Activated effector memory CD4-positive, alpha-beta T cell treated with anti-CD3 and anti-CD28 coated beads, Interleukin-2, amount 50 U/mL, for 16 hours (primary cell): ENCODE results near the gene TASOR2.

Experiments used
- DNase-seq: peaks from one replicate; pipeline ENCODE4 v3.0.0-alpha.2; 2020

Gene TASOR2

GRCh38 chr10:5688587-5688986 is 3.9 kb downstream of the TASOR2 start:
- DNase-seq = no peak

- DNase-seq = no peak
Measured at GRCh38 chr10:5691786-5692185, 7.1 kb downstream of the TASOR2 start.

GRCh38 chr10:5692461-5693358 is 8.1 kb downstream of the TASOR2 start:
- peak; percentile 85 for DNase-seq

GRCh38 chr10:5694573-5694972 is 9.9 kb downstream of the TASOR2 start:
- no peak for DNase-seq

- no peak for DNase-seq
Measured at GRCh38 chr10:5697342-5697741, 12.7 kb downstream of the TASOR2 start.

GRCh38 chr10:5698062-5698461 is 13.4 kb downstream of the TASOR2 start:
- DNase-seq = no peak

GRCh38 chr10:5708356-5708755 is 23.7 kb downstream of the TASOR2 start:
- no peak for DNase-seq

GRCh38 chr10:5709865-5710264 is 25.2 kb downstream of the TASOR2 start:
- DNase-seq = no peak

GRCh38 chr10:5710859-5711258 is 26.2 kb downstream of the TASOR2 start:
- no peak for DNase-seq

GRCh38 chr10:5711642-5712041 is 27.0 kb downstream of the TASOR2 start:
- no peak for DNase-seq

GRCh38 chr10:5719546-5719945 is 34.9 kb downstream of the TASOR2 start:
- DNase-seq = no peak

- no peak for DNase-seq
Measured at GRCh38 chr10:5720182-5720581, 35.5 kb downstream of the TASOR2 start.

- DNase-seq = no peak
Measured at GRCh38 chr10:5723692-5724091, 39.1 kb downstream of the TASOR2 start.

GRCh38 chr10:5730766-5731165 is 46.1 kb downstream of the TASOR2 start:
- DNase-seq = no peak

GRCh38 chr10:5731559-5731958 is 46.9 kb downstream of the TASOR2 start:
- no peak for DNase-seq

GRCh38 chr10:5732141-5732540 is 47.5 kb downstream of the TASOR2 start:
- DNase-seq = no peak
